ENCODE data around the gene MBP. TPM values are rescaled to one million over a fixed set of nuclear protein-coding genes. Genes with fewer than 3 reads are reported as not detected.

Gene MBP
- total and polyA plus RNA-seq, 10 donors, result 11.1 to 96.0 (median 70.8) TPM

DNA sequence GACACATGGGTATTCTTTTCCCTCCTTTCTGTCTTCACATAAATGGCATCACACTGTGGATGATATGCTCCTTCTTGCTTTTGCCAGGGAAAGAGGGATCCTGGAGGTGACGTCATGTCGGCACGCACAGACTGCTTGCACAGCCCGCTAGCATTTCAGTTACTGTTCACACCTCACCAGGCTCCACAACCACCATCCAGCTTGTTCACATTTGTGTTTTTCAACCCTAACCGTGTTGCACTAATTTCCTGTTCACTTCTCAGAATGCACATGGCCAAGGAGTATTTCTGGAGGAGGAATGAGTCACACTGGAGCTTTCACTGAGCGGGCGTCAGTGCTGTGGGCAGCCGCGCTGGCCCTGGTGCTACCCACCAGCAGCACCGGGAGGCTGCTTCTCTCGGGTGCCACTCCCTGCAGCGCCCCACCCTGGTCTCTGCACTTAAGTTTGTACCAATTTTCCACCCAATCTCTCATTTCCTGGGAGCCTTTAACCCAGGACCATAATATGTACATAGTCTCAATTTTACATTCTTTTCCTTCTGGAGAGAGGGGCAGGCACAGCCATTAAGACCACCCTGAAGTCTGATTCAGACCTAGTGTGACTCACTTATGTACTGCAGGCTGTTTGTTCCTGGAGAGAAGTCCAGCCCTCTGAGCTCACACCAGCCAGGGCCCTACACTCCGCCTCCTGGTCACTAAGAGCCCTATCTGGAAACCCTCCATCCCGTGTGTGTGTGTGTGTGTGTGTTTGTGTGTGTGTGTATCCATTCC is 65.1 kb downstream of the MBP start:
- Histone ChIP-seq H3K27ac (peak overlapping the region; percentile 70 to 97 (median 90)), H3K9me3 (no peaks in the 10 kb centered on the region), H3K36me3 (peaks cover 0 to 55% (median 4%) of the 10 kb centered on the region in 6 donors), H3K27me3 (replicated peaks in 1 of 7) (no peaks in the 10 kb centered on the region), H3K4me1 (peaks cover 63 to 100% (median 99%) of the 10 kb centered on the region in 6 donors), H3K4me3 (peak overlapping the region in 1 of 8 donors; percentile 57)
- 21 to 35% (median 34%) methylated on average over 14 of the region's 14 CpGs for WGBS, 5 donors
- DNase-seq, result peak; percentile 89
- TF ChIP-seq POLR2A (IDR thresholded peaks at IDR 0.05), result no peak
- TF ChIP-seq POLR2AphosphoS5 (IDR thresholded peaks at IDR 0.05), result peak; percentile 72 to 87 (median 76)
- TF ChIP-seq, protein P1, sequence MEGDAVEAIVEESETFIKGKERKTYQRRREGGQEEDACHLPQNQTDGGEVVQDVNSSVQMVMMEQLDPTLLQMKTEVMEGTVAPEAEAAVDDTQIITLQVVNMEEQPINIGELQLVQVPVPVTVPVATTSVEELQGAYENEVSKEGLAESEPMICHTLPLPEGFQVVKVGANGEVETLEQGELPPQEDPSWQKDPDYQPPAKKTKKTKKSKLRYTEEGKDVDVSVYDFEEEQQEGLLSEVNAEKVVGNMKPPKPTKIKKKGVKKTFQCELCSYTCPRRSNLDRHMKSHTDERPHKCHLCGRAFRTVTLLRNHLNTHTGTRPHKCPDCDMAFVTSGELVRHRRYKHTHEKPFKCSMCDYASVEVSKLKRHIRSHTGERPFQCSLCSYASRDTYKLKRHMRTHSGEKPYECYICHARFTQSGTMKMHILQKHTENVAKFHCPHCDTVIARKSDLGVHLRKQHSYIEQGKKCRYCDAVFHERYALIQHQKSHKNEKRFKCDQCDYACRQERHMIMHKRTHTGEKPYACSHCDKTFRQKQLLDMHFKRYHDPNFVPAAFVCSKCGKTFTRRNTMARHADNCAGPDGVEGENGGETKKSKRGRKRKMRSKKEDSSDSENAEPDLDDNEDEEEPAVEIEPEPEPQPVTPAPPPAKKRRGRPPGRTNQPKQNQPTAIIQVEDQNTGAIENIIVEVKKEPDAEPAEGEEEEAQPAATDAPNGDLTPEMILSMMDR (IDR thresholded peaks at IDR 0.05 in 8 of 11, conservative IDR thresholded peaks at IDR 0.05 in 3 of 11), result peak in 3 of 11 experiments; percentile 8 to 26 (median 19)
- intact Hi-C loops (cut with DNase I; ENCODE audit: low total_unique reads), result no loop called here

DNA sequence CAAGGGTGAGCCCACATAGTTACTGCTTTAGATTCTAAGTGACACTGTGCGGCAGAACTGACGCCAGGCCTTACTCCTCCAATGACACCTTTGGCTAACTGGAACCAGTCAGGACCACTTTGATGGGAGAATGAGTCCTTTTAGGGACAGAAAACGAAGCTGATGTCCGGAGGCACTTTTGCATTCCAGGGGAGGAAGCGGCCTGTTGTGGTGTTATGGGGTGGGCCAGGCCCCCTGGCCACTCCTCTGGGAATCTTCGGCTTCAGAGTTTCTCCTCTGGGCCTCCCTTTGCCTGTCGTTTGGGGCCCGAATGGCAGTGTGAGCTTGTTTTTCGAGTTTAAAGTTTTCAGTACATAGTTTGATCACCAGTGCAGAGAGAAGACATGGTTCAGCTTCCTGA is 65.9 kb downstream of the MBP start:
- DNase-seq, result peak; percentile 69
- 68 to 87% (median 73%) methylated on average over 9 of the region's 9 CpGs for WGBS, 5 donors
- Histone ChIP-seq H3K27ac (peak overlapping the region; percentile 70 to 97 (median 90)), H3K4me1 (peaks cover 68 to 100% (median 99%) of the 10 kb centered on the region in 6 donors), H3K27me3 (replicated peaks in 1 of 7) (no peaks in the 10 kb centered on the region), H3K4me3 (peak overlapping the region in 1 of 8 donors; percentile 57), H3K36me3 (peaks cover 0 to 55% (median 4%) of the 10 kb centered on the region in 6 donors), H3K9me3 (no peaks in the 10 kb centered on the region)
- TF ChIP-seq POLR2AphosphoS5 (IDR thresholded peaks at IDR 0.05) (no peak), POLR2A (IDR thresholded peaks at IDR 0.05) (no peak)
- TF ChIP-seq, protein P1 (IDR thresholded peaks at IDR 0.05 in 8 of 11, conservative IDR thresholded peaks at IDR 0.05 in 3 of 11), result no peak
- intact Hi-C loops (cut with DNase I; ENCODE audit: low total_unique reads), result no loop called here

DNA sequence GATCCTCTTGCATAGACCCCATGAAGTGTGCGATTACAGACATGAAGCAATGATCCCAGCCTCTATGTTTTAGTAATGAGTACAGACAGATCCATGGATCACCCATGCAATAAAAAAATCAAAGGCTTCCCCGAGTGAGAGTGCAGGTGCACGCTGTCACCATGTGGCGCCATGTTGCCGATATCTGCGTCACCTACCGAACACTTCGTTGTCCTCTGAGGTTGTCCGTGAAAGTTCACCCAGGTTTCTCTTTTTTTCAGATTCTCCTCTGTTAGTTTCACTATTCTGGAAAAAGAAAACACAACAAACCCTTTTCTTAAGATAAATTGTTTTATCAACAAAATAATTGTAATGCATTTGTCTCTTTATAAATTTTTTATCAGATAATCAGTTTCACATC is 66.5 kb downstream of the MBP start:
- Histone ChIP-seq H3K4me1 (peaks cover 72 to 100% (median 100%) of the 10 kb centered on the region in 6 donors), H3K27ac (peak overlapping the region; percentile 70 to 97 (median 90)), H3K4me3 (peak overlapping the region in 1 of 8 donors; percentile 57), H3K36me3 (peaks cover 0 to 54% (median 4%) of the 10 kb centered on the region in 6 donors), H3K27me3 (replicated peaks in 1 of 7) (no peaks in the 10 kb centered on the region), H3K9me3 (no peaks in the 10 kb centered on the region)
- intact Hi-C loops (cut with DNase I; ENCODE audit: low total_unique reads), result no loop called here
- 93 to 97% (median 95%) methylated on average over 9 of the region's 9 CpGs for WGBS, 5 donors
- peak; percentile 68 for DNase-seq
- TF ChIP-seq, protein P1 (IDR thresholded peaks at IDR 0.05 in 8 of 11, conservative IDR thresholded peaks at IDR 0.05 in 3 of 11), result no peak
- TF ChIP-seq POLR2A (IDR thresholded peaks at IDR 0.05) (no peak), POLR2AphosphoS5 (IDR thresholded peaks at IDR 0.05) (no peak)

Measured in spleen (tissue), 11 donors.